Neural progenitor cell (in vitro differentiated cells): ENCODE measurements around the gene ANKRD12.

Source experiments
- EZH2phosphoT487 ChIP-seq: fragments of 200-600 bp; sonication (generic); IDR thresholded peaks from 2 replicates; pipeline ENCODE4 v1.6.1; 2017; ENCODE audit warnings: antibody characterized with exemption
- TF ChIP-seq, protein P1 (sequence below): fragments of 200-600 bp; sonication (generic); IDR thresholded peaks from 2 replicates; pipeline ENCODE4 v1.5.1; 2017; ENCODE audit warnings: antibody characterized with exemption, mild to moderate bottlenecking

GRCh38 chr18:9124824-9125223, 11.8 kb upstream of the ANKRD12 start:
- TF ChIP-seq, protein P1, sequence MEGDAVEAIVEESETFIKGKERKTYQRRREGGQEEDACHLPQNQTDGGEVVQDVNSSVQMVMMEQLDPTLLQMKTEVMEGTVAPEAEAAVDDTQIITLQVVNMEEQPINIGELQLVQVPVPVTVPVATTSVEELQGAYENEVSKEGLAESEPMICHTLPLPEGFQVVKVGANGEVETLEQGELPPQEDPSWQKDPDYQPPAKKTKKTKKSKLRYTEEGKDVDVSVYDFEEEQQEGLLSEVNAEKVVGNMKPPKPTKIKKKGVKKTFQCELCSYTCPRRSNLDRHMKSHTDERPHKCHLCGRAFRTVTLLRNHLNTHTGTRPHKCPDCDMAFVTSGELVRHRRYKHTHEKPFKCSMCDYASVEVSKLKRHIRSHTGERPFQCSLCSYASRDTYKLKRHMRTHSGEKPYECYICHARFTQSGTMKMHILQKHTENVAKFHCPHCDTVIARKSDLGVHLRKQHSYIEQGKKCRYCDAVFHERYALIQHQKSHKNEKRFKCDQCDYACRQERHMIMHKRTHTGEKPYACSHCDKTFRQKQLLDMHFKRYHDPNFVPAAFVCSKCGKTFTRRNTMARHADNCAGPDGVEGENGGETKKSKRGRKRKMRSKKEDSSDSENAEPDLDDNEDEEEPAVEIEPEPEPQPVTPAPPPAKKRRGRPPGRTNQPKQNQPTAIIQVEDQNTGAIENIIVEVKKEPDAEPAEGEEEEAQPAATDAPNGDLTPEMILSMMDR = no peak
- no peak for TF ChIP-seq EZH2phosphoT487
